H1 (cell line): ENCODE results near the gene GYPC.

ENCODE experiments used
- CBX5 ChIP-seq: fragments of 300-800, 300-1000 bp; sonication (generic); IDR thresholded peaks from 2 replicates; pipeline ENCODE4 v1.7.1; 2016; ENCODE audit warnings: antibody characterized with exemption, low read length, low read depth
- CTCF ChIP-seq, 3 experiments: IDR thresholded peaks; 1 replicate in 2 of 3; 2 replicates in 1 of 3; pipeline versions ENCODE4 v1.5.1 to v1.6.1; 2011; ENCODE audit warnings: low read length in 3 of 3, mild to moderate bottlenecking in 3 of 3, inconsistent platforms in 2 of 3, low read depth in 1 of 3, moderate library complexity in 1 of 3; ENCODE audit not compliant: insufficient read depth in 1 of 3; ENCODE audit errors: control extremely low read depth in 1 of 3
- EGR1 ChIP-seq: IDR thresholded peaks from 2 replicates; pipeline ENCODE4 v1.6.1; 2011; ENCODE audit warnings: low read depth, low read length, borderline replicate concordance
- EP300 ChIP-seq, 2 experiments: IDR thresholded peaks; 1 replicate in 1 of 2; 2 replicates in 1 of 2; pipeline ENCODE4 v1.6.1; 2011 to 2012; ENCODE audit warnings: low read depth in 2 of 2, low read length in 2 of 2, mild to moderate bottlenecking in 2 of 2, borderline replicate concordance in 1 of 2, inconsistent platforms in 1 of 2, moderate library complexity in 1 of 2
- EZH2 ChIP-seq: fragments of 200-600 bp; sonication (generic); IDR thresholded peaks from 2 replicates; pipeline ENCODE4 v1.7.1; 2012; ENCODE audit warnings: low read depth, mild to moderate bottlenecking, moderate library complexity, low read length, inconsistent platforms; ENCODE audit not compliant: severe bottlenecking
- HDAC2 ChIP-seq, 2 experiments: fragments of 300-600 bp in 1 of 2; sonication (generic) in 1 of 2; IDR thresholded peaks; 2 replicates each; pipeline ENCODE4 v1.6.1; 2011 to 2012; ENCODE audit warnings: low read depth in 2 of 2, low read length in 2 of 2, mild to moderate bottlenecking in 2 of 2, moderate library complexity in 2 of 2, borderline replicate concordance in 1 of 2, inconsistent platforms in 1 of 2
- JUN ChIP-seq: IDR thresholded peaks from 2 replicates; pipeline ENCODE4 v1.6.1; 2011; ENCODE audit warnings: low read depth, mild to moderate bottlenecking, improper control_type of control experiment, low read length
- MAFK ChIP-seq: IDR thresholded peaks from 2 replicates; pipeline ENCODE4 v1.6.1; 2012; ENCODE audit warnings: low read depth, mild to moderate bottlenecking, improper control_type of control experiment, low read length
- POLR2A ChIP-seq, 2 experiments: IDR thresholded peaks; 1 replicate in 1 of 2; 2 replicates in 1 of 2; pipeline ENCODE4 v1.6.1; 2011; ENCODE audit warnings: low read depth in 2 of 2, low read length in 2 of 2, mild to moderate bottlenecking in 2 of 2; ENCODE audit errors: control extremely low read depth in 1 of 2
- POU5F1 ChIP-seq: IDR thresholded peaks from 2 replicates; pipeline ENCODE4 v1.6.1; 2011; ENCODE audit warnings: low read depth, mild to moderate bottlenecking, low read length, moderate library complexity
- TCF12 ChIP-seq: IDR thresholded peaks from 2 replicates; pipeline ENCODE4 v1.6.1; 2011; ENCODE audit warnings: low read depth, mild to moderate bottlenecking, low read length
- ZNF274 ChIP-seq: IDR thresholded peaks from 2 replicates; pipeline ENCODE4 v1.7.0; 2012; ENCODE audit warnings: low read length, borderline replicate concordance; ENCODE audit errors: extremely low read depth

- no peak for TF ChIP-seq CTCF (IDR thresholded peaks at IDR 0.05; ENCODE audit: control extremely low read depth in 1 of 3, insufficient read depth in 1 of 3, low read depth in 1 of 3, low read length in 3 of 3)
- TF ChIP-seq ZNF274 = no peak
- TF ChIP-seq POLR2A (IDR thresholded peaks at IDR 0.05; ENCODE audit: control extremely low read depth in 1 of 2, low read depth in 2 of 2, low read length in 2 of 2) = no peak
- TF ChIP-seq POU5F1 = no peak
- no peak for TF ChIP-seq MAFK
- TF ChIP-seq TCF12 = no peak
- no peak for TF ChIP-seq HDAC2 (IDR thresholded peaks at IDR 0.05; ENCODE audit: borderline replicate concordance in 1 of 2, low read depth in 2 of 2, low read length in 2 of 2)
- no peak for TF ChIP-seq CBX5
- no peak for TF ChIP-seq JUN
- no peak for TF ChIP-seq EZH2
- no peak for TF ChIP-seq EGR1
- no peak for TF ChIP-seq EP300 (IDR thresholded peaks at IDR 0.05; ENCODE audit: borderline replicate concordance in 1 of 2, low read depth in 2 of 2, low read length in 2 of 2)
Observed at GRCh38 chr2:126663184-126663963, 7.4 kb downstream of the GYPC start.
